Activated CD4-positive, alpha-beta memory T cell treated with anti-CD3 and anti-CD28 coated beads for 36 hours (primary cell): ENCODE results near the gene PTRHD1. TPM values are rescaled to one million over a fixed set of nuclear protein-coding genes. Genes with fewer than 3 reads are reported as not detected.
"Not testable (repeated sequence)": the region's sequence is repeated elsewhere in the genome, so short reads cannot be mapped to it uniquely, and the experiment has no call there.

Experiments used
- CTCF ChIA-PET: fragments of 350-600 bp; sonication (Branson Sonifier 250); formaldehyde crosslinking; loops from one replicate; lab custom pipeline; 2021; ENCODE audit warnings: antibody characterized with exemption, inconsistent platforms; lab: Charles Lee
- POLR2A ChIA-PET: fragments of 350-600 bp; sonication (Branson Sonifier 250); formaldehyde crosslinking; loops from one replicate; lab custom pipeline; 2021; ENCODE audit warnings: antibody characterized with exemption; lab: Charles Lee
- DNase-seq: peaks from one replicate; pipeline ENCODE4 v3.0.0-alpha.2; 2020
- H3K27ac Mint-ChIP-seq: one replicate; pipeline ENCODE4 v1.8.0; 2021; ENCODE audit warnings: mixed read lengths
- H3K27me3 Mint-ChIP-seq: one replicate; pipeline ENCODE4 v1.8.0; 2021; ENCODE audit warnings: mixed read lengths
- H3K36me3 Mint-ChIP-seq: one replicate; pipeline ENCODE4 v1.8.0; 2021; ENCODE audit warnings: mixed read lengths
- H3K4me1 Mint-ChIP-seq: one replicate; pipeline ENCODE4 v1.8.0; 2021; ENCODE audit warnings: low read depth, mixed read lengths
- H3K4me3 Mint-ChIP-seq: one replicate; pipeline ENCODE4 v1.8.0; 2021; ENCODE audit warnings: mild to moderate bottlenecking, mixed read lengths
- H3K9me3 Mint-ChIP-seq: one replicate; pipeline ENCODE4 v1.8.0; 2021; ENCODE audit warnings: mixed read lengths
- intact Hi-C: fragments of 100-400 bp; cut with micrococcal nuclease; formaldehyde crosslinking; loops from one replicate; pipeline ENCODE4 v1.15.1; 2023
- total RNA-seq, 2 experiments: library from RNA; stranded (reverse); gene quantifications; one replicate each; pipeline ENCODE4 v1.2.3, GENCODE V29; 2021

The PTRHD1 gene
- total RNA-seq, 2 experiments from 2014 or later, result 19.2 to 20.3 TPM

GRCh38 chr2:24819442-24820174 lies 26.4 kb upstream of the PTRHD1 start:
- no peaks in the 10 kb centered on the region for H3K4me1 Mint-ChIP-seq
- CTCF ChIA-PET, result interaction anchor here (1.0 to 1.7 kb wide), 2 partner anchors 8 to 397 kb away, joined by 5 to 12 read pairs; no protein-coding TSS in a partner anchor
- intact Hi-C loops, result loop anchor here (10.0 kb wide), 1 partner anchor 245 kb away; no protein-coding TSS in a partner anchor
- H3K27ac Mint-ChIP-seq, result no peak overlapping the region
- H3K36me3 Mint-ChIP-seq, result peaks cover 61% of the 10 kb centered on the region
- H3K9me3 Mint-ChIP-seq, result no peaks in the 10 kb centered on the region
- no peak for DNase-seq
- H3K4me3 Mint-ChIP-seq, result no peak overlapping the region
- POLR2A ChIA-PET, result no interaction called here
- no peaks in the 10 kb centered on the region for H3K27me3 Mint-ChIP-seq

GRCh38 chr2:24818721-24819167 lies 25.6 kb upstream of the PTRHD1 start:
- peaks cover 62% of the 10 kb centered on the region for H3K36me3 Mint-ChIP-seq
- H3K4me1 Mint-ChIP-seq, result no peaks in the 10 kb centered on the region
- no peaks in the 10 kb centered on the region for H3K9me3 Mint-ChIP-seq
- POLR2A ChIA-PET, result no interaction called here
- intact Hi-C loops, result no loop called here
- H3K27ac Mint-ChIP-seq, result peak overlapping the region; percentile 25
- no peak overlapping the region for H3K4me3 Mint-ChIP-seq
- no peaks in the 10 kb centered on the region for H3K27me3 Mint-ChIP-seq
- no peak for DNase-seq
- CTCF ChIA-PET, result interaction anchor here (1.7 kb wide), 1 partner anchor 9 kb away, joined by 12 read pairs; no protein-coding TSS in a partner anchor

- no peak for DNase-seq
- Mint-ChIP-seq H3K9me3 (no peaks in the 10 kb centered on the region), H3K27me3 (no peaks in the 10 kb centered on the region), H3K4me3 (no peak overlapping the region), H3K27ac (no peak overlapping the region), H3K4me1 (no peaks in the 10 kb centered on the region), H3K36me3 (peaks cover 62% of the 10 kb centered on the region)
- ChIA-PET CTCF (no interaction called here), POLR2A (no interaction called here)
- intact Hi-C loops, result no loop called here
Measured at GRCh38 chr2:24816884-24817283, 23.7 kb upstream of the PTRHD1 start.

GRCh38 chr2:24816404-24816803 lies 23.2 kb upstream of the PTRHD1 start:
- Mint-ChIP-seq H3K9me3 (no peaks in the 10 kb centered on the region), H3K27me3 (no peaks in the 10 kb centered on the region), H3K4me3 (no peak overlapping the region), H3K36me3 (peaks cover 63% of the 10 kb centered on the region), H3K4me1 (no peaks in the 10 kb centered on the region), H3K27ac (no peak overlapping the region)
- ChIA-PET POLR2A (no interaction called here), CTCF (interaction anchor here (1.2 to 1.3 kb wide), 2 partner anchors 9 to 11 kb away, joined by 5 read pairs; no protein-coding TSS in a partner anchor)
- intact Hi-C loops, result no loop called here
- DNase-seq, result no peak

GRCh38 chr2:24815171-24815570 lies 22.0 kb upstream of the PTRHD1 start:
- Mint-ChIP-seq H3K4me3 (no peak overlapping the region), H3K4me1 (no peaks in the 10 kb centered on the region), H3K27me3 (no peaks in the 10 kb centered on the region), H3K36me3 (peaks cover 53% of the 10 kb centered on the region), H3K9me3 (no peaks in the 10 kb centered on the region), H3K27ac (no peak overlapping the region)
- intact Hi-C loops, result no loop called here
- DNase-seq, result no peak
- ChIA-PET POLR2A (interaction anchor here (0.6 kb wide), 1 partner anchor 35 kb away, joined by 5 read pairs; no protein-coding TSS in a partner anchor), CTCF (interaction anchor here (1.2 to 1.3 kb wide), 2 partner anchors 11 to 13 kb away, joined by 5 read pairs; no protein-coding TSS in a partner anchor)

GRCh38 chr2:24814516-24814915 lies 21.3 kb upstream of the PTRHD1 start:
- POLR2A ChIA-PET, result interaction anchor here (0.6 kb wide), 1 partner anchor 35 kb away, joined by 5 read pairs; no protein-coding TSS in a partner anchor

GRCh38 chr2:24813691-24814137 lies 20.5 kb upstream of the PTRHD1 start:
- H3K27me3 Mint-ChIP-seq, result no peaks in the 10 kb centered on the region
- intact Hi-C loops, result no loop called here
- H3K36me3 Mint-ChIP-seq, result peaks cover 46% of the 10 kb centered on the region
- ChIA-PET POLR2A (no interaction called here), CTCF (interaction anchor here (1.0 to 1.3 kb wide), 3 partner anchors 13 to 404 kb away, joined by 3 to 5 read pairs (median 3); no protein-coding TSS in a partner anchor)
- peaks cover 9% of the 10 kb centered on the region for H3K4me1 Mint-ChIP-seq
- no peak for DNase-seq
- no peak overlapping the region for H3K27ac Mint-ChIP-seq
- H3K4me3 Mint-ChIP-seq, result no peak overlapping the region
- H3K9me3 Mint-ChIP-seq, result no peaks in the 10 kb centered on the region

More at GRCh38 chr2:24814516-24814915, 21.3 kb upstream of the PTRHD1 start:
- CTCF ChIA-PET, result interaction anchor here (1.3 kb wide), 1 partner anchor 13 kb away, joined by 5 read pairs; no protein-coding TSS in a partner anchor
- intact Hi-C loops, result no loop called here
- DNase-seq, result no peak
- H3K4me1 Mint-ChIP-seq, result peaks cover 3% of the 10 kb centered on the region
- H3K27me3 Mint-ChIP-seq, result no peaks in the 10 kb centered on the region
- H3K4me3 Mint-ChIP-seq, result no peak overlapping the region
- H3K9me3 Mint-ChIP-seq, result no peaks in the 10 kb centered on the region
- H3K36me3 Mint-ChIP-seq, result peaks cover 49% of the 10 kb centered on the region
- no peak overlapping the region for H3K27ac Mint-ChIP-seq

GRCh38 chr2:24809316-24810007 lies 16.3 kb upstream of the PTRHD1 start:
- ChIA-PET POLR2A (no interaction called here), CTCF (interaction anchor here (0.7 to 1.0 kb wide), 3 partner anchors 17 to 399 kb away, joined by 3 to 4 read pairs (median 3); no protein-coding TSS in a partner anchor)
- H3K36me3 Mint-ChIP-seq, result peaks cover 41% of the 10 kb centered on the region

GRCh38 chr2:24806661-24807036 lies 13.5 kb upstream of the PTRHD1 start:
- no peak overlapping the region for H3K27ac Mint-ChIP-seq
- DNase-seq, result no peak
- POLR2A ChIA-PET, result no interaction called here
- H3K27me3 Mint-ChIP-seq, result no peaks in the 10 kb centered on the region
- peaks cover 40% of the 10 kb centered on the region for H3K36me3 Mint-ChIP-seq
- CTCF ChIA-PET, result no interaction called here
- H3K9me3 Mint-ChIP-seq, result peaks cover 7% of the 10 kb centered on the region
- H3K4me1 Mint-ChIP-seq, result peaks cover 22% of the 10 kb centered on the region
- H3K4me3 Mint-ChIP-seq, result no peak overlapping the region
- intact Hi-C loops, result no loop called here

More at GRCh38 chr2:24809316-24810007, 16.3 kb upstream of the PTRHD1 start:
- Mint-ChIP-seq H3K27me3 (no peaks in the 10 kb centered on the region), H3K4me1 (peaks cover 22% of the 10 kb centered on the region), H3K27ac (no peak overlapping the region), H3K4me3 (no peak overlapping the region), H3K9me3 (peaks cover 4% of the 10 kb centered on the region)
- intact Hi-C loops, result no loop called here
- DNase-seq, result no peak

- H3K27me3 Mint-ChIP-seq, H3K27ac Mint-ChIP-seq, H3K9me3 Mint-ChIP-seq, DNase-seq, POLR2A ChIA-PET, intact Hi-C loops, H3K4me3 Mint-ChIP-seq, CTCF ChIA-PET: not testable (repeated sequence)
- H3K4me1 Mint-ChIP-seq, result peaks cover 22% of the 10 kb centered on the region
- H3K36me3 Mint-ChIP-seq, result peaks cover 43% of the 10 kb centered on the region
Measured at GRCh38 chr2:24805811-24806660, 12.8 kb upstream of the PTRHD1 start.

GRCh38 chr2:24800487-24800886 lies 7.3 kb upstream of the PTRHD1 start:
- H3K4me3 Mint-ChIP-seq, DNase-seq, H3K27me3 Mint-ChIP-seq, intact Hi-C loops, H3K9me3 Mint-ChIP-seq, H3K27ac Mint-ChIP-seq, CTCF ChIA-PET, POLR2A ChIA-PET: not testable (repeated sequence)
- Mint-ChIP-seq H3K36me3 (peaks cover 67% of the 10 kb centered on the region), H3K4me1 (peaks cover 15% of the 10 kb centered on the region)
